ENCODE data around the gene ZSCAN26. TPM values are rescaled to one million over a fixed set of nuclear protein-coding genes. Genes with fewer than 3 reads are reported as not detected.

The ZSCAN26 gene
- total RNA-seq, 6 experiments from 2014 or later = 2.7 to 8.1 (median 5.3) TPM

DNA sequence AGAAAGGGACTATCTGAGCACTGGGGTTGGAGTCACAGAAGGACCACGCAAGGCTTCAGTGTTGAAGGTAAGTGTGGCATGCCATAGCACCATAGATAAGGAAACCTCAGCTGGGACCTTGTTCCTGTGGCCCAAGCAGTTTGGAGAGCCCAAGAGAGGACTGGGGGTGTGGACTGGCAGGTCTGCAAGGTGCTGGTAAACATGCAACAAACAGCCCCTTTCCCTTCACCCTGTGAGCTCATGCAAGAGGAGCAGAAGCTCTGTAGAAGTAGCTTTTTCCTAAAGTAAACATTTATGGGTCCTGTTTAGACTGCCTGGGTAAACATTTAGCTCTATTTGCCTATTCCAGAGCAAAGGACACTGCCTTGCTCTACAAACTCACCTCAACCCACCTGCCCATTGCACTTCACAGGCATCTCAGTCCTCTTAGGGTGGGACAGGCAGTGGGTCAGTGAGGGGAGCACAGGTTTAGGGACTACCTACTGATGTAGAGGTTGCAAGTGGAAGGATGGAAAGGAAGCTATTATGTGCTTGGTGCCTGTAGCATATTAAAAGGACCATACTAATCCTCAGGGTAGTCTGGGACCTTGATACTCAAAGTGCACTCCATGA, 57.0 kb downstream of the ZSCAN26 start:
- Histone ChIP-seq H3K27me3 (no peaks in the 10 kb centered on the region), H3K36me3 (peaks cover 0 to 16% (median 1%) of the 10 kb centered on the region in 4 donors), H3K9me3 (peaks cover 0 to 10% (median 2%) of the 10 kb centered on the region in 4 donors), H3K4me3 (no peak overlapping the region), H3K27ac (peak overlapping the region in 2 of 3 donors; percentile 25 to 49), H3K4me1 (peaks cover 0 to 19% (median 0%) of the 10 kb centered on the region in 4 donors)
- 80% methylated on average over 1 of the region's 1 CpG for WGBS (ENCODE audit: insufficient coverage, low coverage, low lambda C conversion rate, missing lambda C conversion rate)
- TF ChIP-seq, protein P1, sequence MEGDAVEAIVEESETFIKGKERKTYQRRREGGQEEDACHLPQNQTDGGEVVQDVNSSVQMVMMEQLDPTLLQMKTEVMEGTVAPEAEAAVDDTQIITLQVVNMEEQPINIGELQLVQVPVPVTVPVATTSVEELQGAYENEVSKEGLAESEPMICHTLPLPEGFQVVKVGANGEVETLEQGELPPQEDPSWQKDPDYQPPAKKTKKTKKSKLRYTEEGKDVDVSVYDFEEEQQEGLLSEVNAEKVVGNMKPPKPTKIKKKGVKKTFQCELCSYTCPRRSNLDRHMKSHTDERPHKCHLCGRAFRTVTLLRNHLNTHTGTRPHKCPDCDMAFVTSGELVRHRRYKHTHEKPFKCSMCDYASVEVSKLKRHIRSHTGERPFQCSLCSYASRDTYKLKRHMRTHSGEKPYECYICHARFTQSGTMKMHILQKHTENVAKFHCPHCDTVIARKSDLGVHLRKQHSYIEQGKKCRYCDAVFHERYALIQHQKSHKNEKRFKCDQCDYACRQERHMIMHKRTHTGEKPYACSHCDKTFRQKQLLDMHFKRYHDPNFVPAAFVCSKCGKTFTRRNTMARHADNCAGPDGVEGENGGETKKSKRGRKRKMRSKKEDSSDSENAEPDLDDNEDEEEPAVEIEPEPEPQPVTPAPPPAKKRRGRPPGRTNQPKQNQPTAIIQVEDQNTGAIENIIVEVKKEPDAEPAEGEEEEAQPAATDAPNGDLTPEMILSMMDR (IDR thresholded peaks at IDR 0.05) = no peak
- no peak for TF ChIP-seq POLR2A (IDR thresholded peaks at IDR 0.05)
- intact Hi-C loops (cut with DNase I) = no loop called here
- DNase-seq = no peak
- peak; percentile 82 to 91 (median 87) for ATAC-seq

DNA sequence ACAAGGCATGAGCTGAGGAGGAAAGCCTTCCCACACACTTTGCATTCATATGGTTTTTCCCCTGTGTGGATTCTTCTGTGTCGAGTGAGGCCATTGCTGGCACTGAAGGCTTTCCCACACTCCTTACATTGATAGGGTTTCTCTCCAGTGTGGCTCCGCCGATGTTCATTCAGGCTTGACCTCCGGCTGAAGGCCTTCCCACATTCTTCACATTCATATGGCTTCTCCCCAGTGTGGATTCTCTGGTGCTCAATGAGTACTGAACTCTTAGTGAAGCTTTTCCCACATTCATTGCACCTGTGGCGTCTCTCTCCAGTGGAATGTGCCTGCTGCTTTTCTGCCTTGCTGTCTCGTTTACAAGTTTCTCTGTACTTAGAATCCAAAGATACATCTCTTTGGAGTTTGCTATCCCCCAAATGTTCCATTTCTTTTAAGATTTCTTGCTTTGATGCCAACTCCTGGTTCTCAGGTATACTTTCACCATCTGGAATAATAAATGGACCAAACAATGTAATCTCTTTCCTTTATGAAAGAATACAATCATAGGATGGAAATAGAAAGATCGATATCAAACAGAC, 59.5 kb downstream of the ZSCAN26 start:
- no peak for DNase-seq
- H3K27ac ChIP-seq = no peak overlapping the region
- peaks cover 0 to 19% (median 0%) of the 10 kb centered on the region in 4 donors for H3K4me1 ChIP-seq
- peaks cover 0 to 16% (median 1%) of the 10 kb centered on the region in 4 donors for H3K36me3 ChIP-seq
- peaks cover 0 to 10% (median 2%) of the 10 kb centered on the region in 4 donors for H3K9me3 ChIP-seq
- 96% methylated on average over 4 of the region's 7 CpGs for WGBS (ENCODE audit: insufficient coverage, low coverage, low lambda C conversion rate, missing lambda C conversion rate)
- intact Hi-C loops (cut with DNase I) = no loop called here
- no peak overlapping the region for H3K4me3 ChIP-seq
- H3K27me3 ChIP-seq = no peaks in the 10 kb centered on the region
- ATAC-seq = no peak
- TF ChIP-seq POLR2A (IDR thresholded peaks at IDR 0.05) = no peak
- TF ChIP-seq, protein P1 (IDR thresholded peaks at IDR 0.05) = no peak

Small RNA genes within 50 kb of the gene (small RNA-seq; reads per million reads assigned to genes)
- gene AL021997.1 = 0 reads per million in 2 experiments
- gene AL021997.2 = 0 reads per million in 2 experiments

Other genes with a start within 250 kb of the ZSCAN26 start
- gene ZNF165, start 186.6 kb upstream of the ZSCAN26 start, total RNA-seq = 1 to 10 TPM in 3 of 6 experiments, under 1 TPM in 3; 0.24 to 3.0 (median 0.95) TPM
- 1 to 10 TPM; 1.5 to 2.0 (median 1.7) TPM for gene ZSCAN16, start 142.5 kb upstream of the ZSCAN26 start, total RNA-seq
- 1 to 10 TPM; 5.4 to 7.2 (median 6.8) TPM for gene ZKSCAN8, start 125.3 kb upstream of the ZSCAN26 start, total RNA-seq
- 1 to 10 TPM; 2.0 to 3.9 (median 3.3) TPM for gene ZSCAN9, start 41.9 kb upstream of the ZSCAN26 start, total RNA-seq
- 1 to 10 TPM; 1.1 to 2.6 (median 2.3) TPM for gene ZKSCAN4, start 14.9 kb upstream of the ZSCAN26 start, total RNA-seq
- gene NKAPL, start 7.8 kb upstream of the ZSCAN26 start, total RNA-seq = 1 to 10 TPM in 1 of 6 experiments, under 1 TPM in 5; 0.15 to 1.0 (median 0.36) TPM
- 1 to 10 TPM; 1.1 to 2.0 (median 1.3) TPM for gene PGBD1, start 14.4 kb downstream of the ZSCAN26 start, total RNA-seq
- 1 to 10 TPM; 3.7 to 6.9 (median 4.6) TPM for gene ZSCAN31, start 69.0 kb downstream of the ZSCAN26 start, total RNA-seq
- gene ZKSCAN3, start 82.8 kb downstream of the ZSCAN26 start, total RNA-seq = 1 to 10 TPM; 1.3 to 3.8 (median 2.5) TPM
- gene ZSCAN12, start 132.6 kb downstream of the ZSCAN26 start, total RNA-seq = 1 to 10 TPM; 1.4 to 1.6 (median 1.5) TPM
- under 1 TPM in 5 of 6 experiments, not detected in 1; 0.25 to 0.73 (median 0.43) TPM for gene ZSCAN23, start 176.3 kb downstream of the ZSCAN26 start, total RNA-seq
- gene GPX6, start 248.7 kb downstream of the ZSCAN26 start, total RNA-seq = not detected

All from right lobe of liver (tissue), 6 donors.